ENCODE data around the gene DNASE1L3.

DNASE1L3 gene

GRCh38 chr3:58200121-58200709 is 10.6 kb downstream of the DNASE1L3 start:
- DNase-seq (ENCODE audit: low spot score), result no peak

DNA sequence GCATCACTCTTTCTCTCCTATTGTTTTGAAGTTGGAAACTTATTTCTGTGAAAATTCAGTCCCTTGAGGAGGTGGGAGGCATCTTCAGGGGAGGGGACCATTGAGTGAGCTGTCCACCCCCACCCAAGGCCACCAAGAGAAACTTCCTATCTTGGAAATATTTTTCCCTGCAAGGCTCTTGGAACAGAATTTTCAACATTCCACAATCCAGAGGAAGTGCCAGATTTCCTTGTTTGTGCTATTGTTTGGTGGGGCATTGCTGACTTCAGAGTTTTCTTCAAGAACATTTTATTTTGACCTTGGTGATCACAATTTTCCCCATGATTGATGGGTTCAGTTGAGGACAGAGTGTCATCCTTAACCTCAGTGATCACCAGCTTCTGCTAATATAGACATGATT is 12.0 kb downstream of the DNASE1L3 start:
- DNase-seq (ENCODE audit: low spot score), result no peak

GRCh38 chr3:58198362-58198761 is 12.4 kb downstream of the DNASE1L3 start:
- DNase-seq (ENCODE audit: low spot score), result no peak

GRCh38 chr3:58197588-58197987 is 13.2 kb downstream of the DNASE1L3 start:
- no peak for DNase-seq (ENCODE audit: low spot score)

DNA sequence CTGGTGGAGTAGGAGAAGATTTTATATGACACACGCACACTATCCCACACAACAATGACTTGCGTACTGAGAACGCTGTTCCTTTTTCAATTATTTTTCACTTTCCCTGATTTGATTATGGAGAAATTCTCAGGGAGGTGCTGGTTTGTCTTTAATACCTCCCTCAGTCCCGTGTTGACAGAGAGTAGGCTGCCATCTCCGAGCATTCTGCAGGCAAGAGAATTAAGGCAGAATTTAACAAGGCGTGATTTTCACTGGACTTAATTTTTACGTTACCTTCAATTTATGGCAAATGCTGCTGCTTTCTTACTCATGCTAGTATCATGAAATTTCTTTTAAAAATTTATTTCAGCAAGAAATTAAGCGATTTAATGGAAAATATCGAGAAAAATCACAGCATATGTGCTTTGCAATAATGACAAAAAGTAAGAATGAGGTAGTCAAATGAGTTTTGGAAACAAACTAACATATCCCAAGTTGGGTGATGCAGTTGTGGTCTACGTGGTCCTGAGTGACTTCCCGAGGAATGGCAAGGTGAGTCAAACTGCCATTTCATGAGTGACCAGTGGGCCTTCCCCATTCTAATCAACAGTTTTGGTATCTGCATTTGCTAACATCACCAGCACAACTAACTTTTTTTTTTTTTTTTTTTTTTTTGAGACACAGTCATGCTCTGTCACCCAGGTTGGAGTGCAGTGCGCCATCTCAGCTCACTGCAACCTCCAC is 16.9 kb downstream of the DNASE1L3 start:
- no peak for DNase-seq (ENCODE audit: low spot score)

DNA sequence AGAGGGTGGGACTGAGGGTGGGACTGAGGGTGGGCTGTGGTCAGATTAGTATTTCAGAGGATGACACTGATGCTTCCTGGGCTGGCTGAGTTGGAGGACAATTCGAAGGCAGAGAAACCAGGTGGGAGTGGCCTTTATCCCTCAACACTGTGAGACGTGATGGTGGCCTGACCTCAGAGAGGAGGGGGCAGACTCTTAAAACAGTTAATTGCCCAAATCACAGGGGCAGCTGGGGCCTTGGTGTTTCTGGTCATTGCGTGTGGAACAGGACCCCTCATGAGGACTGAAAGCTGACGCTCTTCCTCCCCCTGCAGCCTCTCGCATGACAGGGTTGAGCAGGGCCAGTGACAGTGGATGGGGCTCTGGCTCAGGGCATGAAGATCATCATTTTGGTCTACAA is 18.7 kb downstream of the DNASE1L3 start:
- no peak for DNase-seq (ENCODE audit: low spot score)

DNA sequence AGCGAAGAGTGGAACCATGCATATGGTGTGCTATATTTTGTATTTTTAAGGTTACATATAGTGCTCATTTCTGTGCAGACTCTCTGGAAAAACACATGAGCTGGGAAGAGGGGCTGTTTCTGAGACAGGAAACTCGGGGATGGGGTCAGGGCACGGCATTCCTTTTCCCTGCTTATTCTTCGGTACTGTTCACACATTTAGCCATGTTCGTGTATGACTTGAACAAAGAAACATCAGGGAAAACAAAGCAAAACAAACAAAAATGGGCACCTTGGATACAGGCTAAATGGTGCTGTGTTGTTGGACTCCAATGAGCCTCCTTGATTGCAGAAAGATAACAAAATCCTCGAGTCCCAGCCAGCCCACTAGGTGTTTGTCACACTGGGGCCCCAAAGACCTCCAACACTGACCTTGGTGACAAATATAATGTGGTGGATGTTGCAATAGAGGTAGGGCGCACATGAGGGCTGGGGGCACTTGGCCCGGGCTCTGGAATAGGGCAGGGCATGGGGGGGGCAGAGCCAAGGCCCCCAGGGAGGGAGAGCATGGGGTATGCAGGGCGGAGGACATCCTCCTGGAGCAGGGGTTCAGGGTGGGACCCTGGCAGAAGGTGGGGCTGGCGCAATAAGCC is 19.3 kb downstream of the DNASE1L3 start:
- DNase-seq (ENCODE audit: low spot score), result no peak

- DNase-seq (ENCODE audit: low spot score), result no peak
These were observed 19.9 kb downstream of the DNASE1L3 start for GRCh38 chr3:58190882-58191281.

DNA sequence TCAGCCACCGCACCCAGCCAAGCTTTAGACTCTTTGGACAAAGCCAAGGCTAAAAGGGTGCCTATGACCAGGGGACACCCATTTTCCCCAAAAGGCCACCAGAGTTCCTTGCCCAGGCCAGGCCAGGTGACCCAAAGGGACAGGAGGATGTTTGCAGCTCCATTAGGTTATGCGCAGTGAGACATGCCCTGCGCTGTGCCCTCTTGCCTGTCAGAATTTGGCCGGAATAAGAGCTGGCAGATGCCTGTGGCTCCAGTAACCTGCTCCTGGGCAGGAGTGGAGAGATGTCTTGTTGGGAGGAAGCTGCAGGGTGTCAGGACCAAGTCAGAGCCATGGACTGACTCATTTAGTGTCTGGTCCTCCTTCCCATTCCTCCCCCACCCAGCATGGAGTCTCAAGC is 20.5 kb downstream of the DNASE1L3 start:
- no peak for DNase-seq (ENCODE audit: low spot score)

- DNase-seq (ENCODE audit: low spot score), result no peak
These were observed 21.1 kb downstream of the DNASE1L3 start for GRCh38 chr3:58189691-58190090.

DNA sequence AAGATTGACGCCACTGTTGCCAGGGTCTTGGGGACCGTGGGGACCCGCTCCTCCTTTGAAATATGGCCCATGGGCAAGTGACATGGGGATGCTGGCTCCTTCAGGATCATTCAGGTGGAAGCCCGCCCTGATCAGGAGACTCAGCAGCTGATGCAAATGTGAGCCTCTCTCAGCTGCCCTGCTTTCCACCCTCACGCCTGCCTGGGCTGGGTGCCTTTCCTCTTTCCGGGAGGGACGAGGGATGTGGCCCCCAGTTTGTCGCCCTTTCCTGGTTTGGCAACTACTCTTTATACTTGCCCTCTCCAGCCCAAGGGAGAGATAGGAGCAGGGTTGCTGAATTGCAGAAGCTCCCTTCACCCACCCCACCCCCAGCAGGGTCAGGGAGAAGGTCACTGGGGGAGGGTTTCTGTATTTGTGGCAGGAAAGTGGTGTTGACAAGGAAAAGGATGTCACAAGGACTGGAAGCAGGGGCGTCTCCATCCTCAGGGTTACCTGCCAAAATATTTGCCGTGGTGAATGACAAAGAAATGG is 21.8 kb downstream of the DNASE1L3 start:
- no peak for DNase-seq (ENCODE audit: low spot score)

GRCh38 chr3:58188173-58188564 is 22.6 kb downstream of the DNASE1L3 start:
- no peak for DNase-seq (ENCODE audit: low spot score)

- no peak for DNase-seq (ENCODE audit: low spot score)
These were observed 25.8 kb downstream of the DNASE1L3 start for GRCh38 chr3:58184982-58185360.

DNA sequence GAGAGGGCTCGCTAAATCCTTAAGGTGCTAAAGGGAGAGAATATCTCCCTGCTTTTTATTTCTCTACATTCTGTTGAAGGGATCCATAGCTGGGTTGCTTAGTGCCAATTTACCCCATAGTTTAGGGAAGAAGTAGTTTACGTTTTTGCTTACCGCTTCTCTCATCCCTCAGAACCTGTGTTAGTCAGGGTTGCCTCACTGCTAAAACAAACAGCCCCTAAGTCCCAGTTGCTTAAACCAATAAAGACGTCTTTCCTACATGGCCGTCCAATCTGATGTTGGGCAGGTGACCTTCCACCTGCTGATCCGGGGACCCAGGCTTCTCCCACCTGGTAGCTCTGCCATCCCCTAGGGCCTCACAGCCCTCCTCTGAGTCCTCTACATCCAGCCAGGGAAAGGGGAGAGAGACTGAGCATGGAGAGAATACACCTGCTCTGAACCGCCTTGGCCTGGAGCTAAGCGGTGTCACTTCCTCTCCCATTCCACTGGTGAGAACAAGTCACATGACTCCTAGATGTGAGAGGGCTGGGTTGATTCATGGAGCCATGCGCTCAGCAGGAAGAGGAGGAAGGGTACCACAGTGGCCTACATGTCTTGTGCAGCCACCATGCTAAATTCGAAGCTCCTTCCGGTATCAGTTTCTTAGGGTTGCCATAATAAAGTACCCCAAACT is 26.3 kb downstream of the DNASE1L3 start:
- DNase-seq (ENCODE audit: low spot score), result no peak

GRCh38 chr3:58183891-58184290 is 26.9 kb downstream of the DNASE1L3 start:
- DNase-seq (ENCODE audit: low spot score), result no peak

DNA sequence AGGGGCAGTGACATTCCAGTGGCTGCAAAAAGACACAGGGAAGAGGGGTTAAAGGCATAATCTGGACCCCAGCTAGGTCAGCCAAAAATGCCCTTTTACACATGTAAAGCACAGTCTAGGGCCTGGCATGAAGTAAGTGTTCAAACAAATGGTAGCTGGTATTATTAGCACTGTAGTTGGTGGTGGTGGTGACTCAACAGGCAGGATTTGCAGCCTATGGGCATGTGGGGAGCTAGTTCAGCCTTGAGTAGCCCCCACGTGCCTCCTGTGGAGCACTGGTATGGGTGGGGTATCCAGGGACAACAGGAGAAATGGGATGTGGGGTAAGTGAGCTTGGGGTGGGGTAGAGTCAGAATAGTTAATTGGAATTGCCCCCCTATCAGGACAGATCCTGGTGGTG is 27.6 kb downstream of the DNASE1L3 start:
- no peak for DNase-seq (ENCODE audit: low spot score)

DNA sequence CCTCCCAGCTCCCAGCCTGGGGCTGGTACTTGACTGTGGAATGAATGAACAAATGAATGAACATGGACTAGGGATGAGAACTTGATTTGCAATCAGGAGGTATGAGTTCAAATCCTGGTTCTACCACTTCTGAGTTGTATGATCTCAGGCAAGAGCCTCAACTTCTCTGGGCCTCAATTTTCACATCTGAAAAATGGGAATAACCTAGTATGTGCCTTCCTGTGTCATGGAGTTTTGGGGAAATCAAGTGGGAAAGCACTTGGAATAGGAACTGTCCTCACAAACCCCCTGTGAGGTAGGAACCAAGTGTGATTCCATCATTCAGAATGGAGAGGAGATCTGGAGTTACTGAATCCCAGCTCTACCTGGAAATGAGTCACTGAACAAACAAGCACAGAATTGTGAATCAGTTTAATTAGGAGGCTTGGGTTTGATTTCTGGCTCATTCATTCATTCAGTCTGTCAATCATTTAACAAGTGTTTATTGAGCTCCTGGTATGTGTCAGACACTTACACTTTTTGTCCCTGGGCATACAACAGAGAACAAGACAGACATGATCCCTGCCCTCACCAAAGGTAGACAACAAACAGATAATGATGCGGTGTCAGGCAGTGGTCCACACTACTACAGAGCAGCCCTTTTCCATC is 29.7 kb downstream of the DNASE1L3 start:
- no peak for DNase-seq (ENCODE audit: low spot score)

- no peak for DNase-seq (ENCODE audit: low spot score)
These were observed 30.5 kb downstream of the DNASE1L3 start for GRCh38 chr3:58180099-58180880.

GRCh38 chr3:58179235-58180098 is 31.3 kb downstream of the DNASE1L3 start:
- DNase-seq (ENCODE audit: low spot score), result no peak

- no peak for DNase-seq (ENCODE audit: low spot score)
These were observed 32.1 kb downstream of the DNASE1L3 start for GRCh38 chr3:58178528-58179234.
